ES-I3 (cell line): ENCODE data around the gene NACA.
"Not testable (repeated sequence)": the region's sequence is repeated elsewhere in the genome, so short reads cannot be mapped to it uniquely, and the experiment has no call there.

Source experiments
- H3K36me3 ChIP-seq: 2 replicates; pipeline ENCODE4 v1.6.1; 2013; ENCODE audit warnings: mild to moderate bottlenecking, low read length, control low read depth, moderate library complexity; ENCODE audit not compliant: insufficient read depth
- H3K4me1 ChIP-seq: 2 replicates; pipeline ENCODE4 v1.6.1; 2013; ENCODE audit warnings: mild to moderate bottlenecking, control low read depth, low read length; ENCODE audit not compliant: insufficient read depth
- H3K9ac ChIP-seq: 2 replicates; pipeline ENCODE4 v1.6.1; 2013; ENCODE audit warnings: low read depth, mild to moderate bottlenecking, low read length, moderate library complexity
- H3K9me3 ChIP-seq: 2 replicates; pipeline ENCODE4 v1.6.1; 2013; ENCODE audit warnings: mild to moderate bottlenecking, low read length, moderate library complexity; ENCODE audit not compliant: control insufficient read depth, insufficient read depth

NACA gene

DNA sequence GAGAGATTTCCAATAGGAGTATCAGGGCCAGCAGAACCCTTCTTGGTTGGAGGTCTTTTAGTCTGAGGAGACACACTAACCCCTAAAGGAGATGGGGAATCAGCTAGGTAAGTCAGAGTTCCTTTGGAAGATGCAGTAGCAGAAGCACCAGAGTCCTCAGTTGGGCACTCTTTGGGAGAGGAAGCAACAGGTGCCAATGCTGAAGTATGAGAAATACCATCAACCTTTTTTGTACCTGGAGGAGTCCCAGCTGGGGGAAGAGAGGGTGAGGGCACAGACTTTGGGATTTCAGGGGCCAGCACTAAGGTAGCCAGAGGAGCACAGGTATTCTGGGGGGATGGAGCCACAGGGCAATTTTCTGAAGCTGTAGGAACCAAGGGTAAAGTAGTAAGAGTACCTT, 6.0 kb downstream of the NACA start:
- Histone ChIP-seq H3K4me1 (peaks cover 43% of the 10 kb centered on the region), H3K9ac (no peak overlapping the region), H3K36me3 (peaks cover 55% of the 10 kb centered on the region), H3K9me3 (no peaks in the 10 kb centered on the region)

DNA sequence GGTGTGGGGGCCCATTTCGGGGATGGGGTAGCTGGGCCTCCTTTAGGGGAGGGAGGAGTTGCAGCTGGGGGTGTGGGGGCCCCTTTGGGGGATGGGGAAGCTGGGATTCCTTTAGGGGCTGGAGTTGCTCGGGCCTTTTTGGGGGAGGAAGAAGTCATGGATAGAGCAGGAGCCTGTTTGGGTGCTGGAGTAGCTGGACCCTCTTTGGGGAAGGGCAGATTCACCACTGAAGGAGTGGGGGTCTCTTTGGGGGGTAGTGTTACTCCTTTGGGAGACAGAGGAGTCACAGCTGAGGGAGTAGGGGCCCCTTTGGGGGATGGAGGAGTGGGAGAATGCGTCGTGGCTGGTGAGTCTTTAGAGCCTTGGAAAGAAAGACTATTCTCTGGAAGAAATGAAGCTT, 6.5 kb downstream of the NACA start:
- Histone ChIP-seq H3K4me1 (peaks cover 43% of the 10 kb centered on the region), H3K36me3 (peaks cover 55% of the 10 kb centered on the region), H3K9ac (no peak overlapping the region), H3K9me3 (no peaks in the 10 kb centered on the region)

DNA sequence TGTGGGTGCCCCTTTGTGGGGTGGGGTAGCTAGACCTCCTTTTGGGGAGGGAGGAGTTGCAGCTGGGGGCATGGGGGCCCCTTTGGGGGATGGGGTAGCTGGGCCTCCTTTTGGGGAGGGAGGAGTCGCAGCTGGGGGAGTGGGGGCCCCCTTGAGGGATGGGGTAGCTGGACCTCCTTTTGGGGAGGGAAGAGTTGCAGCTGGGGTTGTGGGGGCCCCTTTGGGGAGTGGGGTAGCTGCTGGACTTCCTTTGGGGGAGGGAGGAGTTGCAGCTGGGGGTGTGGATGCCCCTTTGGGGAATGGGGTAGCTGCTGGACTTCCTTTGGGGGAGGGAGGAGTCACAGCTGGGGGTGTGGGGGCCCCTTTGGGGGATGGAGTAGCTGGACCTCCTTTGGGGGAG, 7.0 kb downstream of the NACA start:
- Histone ChIP-seq H3K9ac (no peak overlapping the region), H3K9me3 (no peaks in the 10 kb centered on the region), H3K36me3 (peaks cover 60% of the 10 kb centered on the region), H3K4me1 (peaks cover 39% of the 10 kb centered on the region)

GRCh38 chr12:56716933-56717880, 7.9 kb downstream of the NACA start:
- Histone ChIP-seq H3K4me1 (peaks cover 29% of the 10 kb centered on the region), H3K9me3 (no peaks in the 10 kb centered on the region), H3K36me3 (peaks cover 61% of the 10 kb centered on the region), H3K9ac (no peak overlapping the region)

DNA sequence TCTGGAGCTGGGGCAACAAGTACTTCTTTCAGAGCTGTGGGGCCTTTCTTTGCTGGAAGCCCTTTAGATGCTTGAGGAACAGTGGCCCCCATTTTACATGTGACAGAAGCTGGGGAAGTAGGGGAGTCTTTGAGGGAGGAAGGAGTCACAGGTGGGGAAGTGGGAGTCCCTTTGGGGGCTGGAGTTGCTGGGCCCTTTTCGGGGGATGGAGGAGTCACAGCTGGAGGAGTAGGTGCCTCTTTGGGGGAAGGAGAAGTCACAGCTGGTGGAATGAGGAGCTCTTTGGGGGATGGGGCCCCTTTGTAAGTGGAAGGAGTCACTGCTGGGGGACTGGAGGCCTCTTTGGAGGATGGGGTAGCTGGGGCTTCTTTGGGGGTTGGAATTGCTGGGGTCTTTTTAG, 8.6 kb downstream of the NACA start:
- peaks cover 22% of the 10 kb centered on the region for H3K4me1 ChIP-seq
- peaks cover 54% of the 10 kb centered on the region for H3K36me3 ChIP-seq
- H3K9ac ChIP-seq = no peak overlapping the region
- no peaks in the 10 kb centered on the region for H3K9me3 ChIP-seq

- Histone ChIP-seq H3K36me3 (peaks cover 51% of the 10 kb centered on the region), H3K4me1 (peaks cover 15% of the 10 kb centered on the region), H3K9ac (no peak overlapping the region), H3K9me3 (no peaks in the 10 kb centered on the region)
Measured at GRCh38 chr12:56715798-56716197, 9.3 kb downstream of the NACA start.

GRCh38 chr12:56714431-56714929, 10.6 kb downstream of the NACA start:
- Histone ChIP-seq H3K36me3 (peaks cover 43% of the 10 kb centered on the region), H3K4me1 (peaks cover 5% of the 10 kb centered on the region; the same call in 1 of the 2 replicates), H3K9me3 (no peaks in the 10 kb centered on the region), H3K9ac (no peak overlapping the region)

DNA sequence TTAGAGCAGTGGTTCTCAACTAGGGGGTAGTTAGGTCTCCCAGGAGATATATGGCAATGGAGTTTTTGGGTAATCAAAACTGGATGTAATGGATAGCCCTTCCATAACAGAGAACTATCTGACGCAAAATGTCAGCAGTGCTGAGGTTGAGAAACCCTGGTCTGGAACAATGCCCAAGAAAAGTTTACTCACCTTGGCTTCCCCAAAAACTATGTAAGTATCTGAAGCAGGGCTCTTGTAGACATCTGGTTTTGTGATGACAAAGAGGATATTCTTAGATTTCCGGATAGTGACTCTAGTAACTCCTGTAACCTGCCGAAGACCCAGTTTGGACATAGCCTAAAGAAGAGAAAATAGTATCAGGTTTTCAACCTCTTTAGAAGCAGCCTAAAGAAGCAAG, 11.8 kb downstream of the NACA start:
- H3K9ac ChIP-seq = no peak overlapping the region
- H3K4me1 ChIP-seq = no peaks in the 10 kb centered on the region
- no peaks in the 10 kb centered on the region for H3K9me3 ChIP-seq
- peaks cover 37% of the 10 kb centered on the region for H3K36me3 ChIP-seq

GRCh38 chr12:56709759-56710376, 15.2 kb downstream of the NACA start:
- H3K9ac ChIP-seq = no peak overlapping the region
- H3K9me3 ChIP-seq = no peaks in the 10 kb centered on the region
- H3K4me1 ChIP-seq = no peaks in the 10 kb centered on the region
- H3K36me3 ChIP-seq = peaks cover 25% of the 10 kb centered on the region

GRCh38 chr12:56704522-56704921, 20.6 kb downstream of the NACA start:
- not testable (repeated sequence) for H3K36me3 ChIP-seq, H3K9ac ChIP-seq, H3K4me1 ChIP-seq

GRCh38 chr12:56699020-56699661, 26.0 kb downstream of the NACA start:
- Histone ChIP-seq H3K36me3 (no peaks in the 10 kb centered on the region), H3K9ac (no peak overlapping the region), H3K4me1 (peaks cover 7% of the 10 kb centered on the region; the same call in 1 of the 2 replicates), H3K9me3 (no peaks in the 10 kb centered on the region)

More at GRCh38 chr12:56704522-56704921, 20.6 kb downstream of the NACA start:
- not testable (repeated sequence) for H3K9me3 ChIP-seq

- H3K4me1 ChIP-seq = peaks cover 7% of the 10 kb centered on the region; the same call in 1 of the 2 replicates
- H3K9ac ChIP-seq = no peak overlapping the region
- no peaks in the 10 kb centered on the region for H3K9me3 ChIP-seq
- no peaks in the 10 kb centered on the region for H3K36me3 ChIP-seq
Measured at GRCh38 chr12:56695327-56696101, 29.6 kb downstream of the NACA start.

GRCh38 chr12:56694161-56694560, 30.9 kb downstream of the NACA start:
- Histone ChIP-seq H3K4me1 (peaks cover 7% of the 10 kb centered on the region; the same call in 1 of the 2 replicates), H3K9me3 (no peaks in the 10 kb centered on the region), H3K9ac (no peak overlapping the region), H3K36me3 (no peaks in the 10 kb centered on the region)

DNA sequence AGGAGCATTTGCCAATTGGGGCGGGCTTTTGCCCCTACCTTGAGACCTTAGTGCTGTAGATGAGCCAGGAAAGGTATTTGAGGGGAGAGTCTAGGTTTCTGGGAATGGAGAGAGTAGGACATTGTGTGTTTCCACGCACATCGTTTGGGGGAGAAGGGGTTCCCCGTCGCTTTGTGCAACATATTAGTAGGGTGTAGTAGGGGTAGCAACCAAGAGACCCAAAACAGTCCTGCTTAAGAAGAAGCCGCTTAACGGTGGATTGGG, 36.3 kb downstream of the NACA start:
- no peaks in the 10 kb centered on the region for H3K9me3 ChIP-seq
- peak overlapping the region; percentile 89 for H3K9ac ChIP-seq
- H3K36me3 ChIP-seq = no peaks in the 10 kb centered on the region
- H3K4me1 ChIP-seq = 0 out of 2 replicates have a peak, but pooled peaks cover 7% of the 10 kb centered on the region
